DMS 273 treated with DMSO at 0.1 percent for 48 hours (cell line): ENCODE measurements around the gene TOR1B.
A peak's percentile ranks its signal among the peaks of the same experiment; 100 is the strongest.
"Not testable (repeated sequence)": the region's sequence is repeated elsewhere in the genome, so short reads cannot be mapped to it uniquely, and the experiment has no call there.

Experiments used
- DNase-seq: peaks from one replicate; lab custom pipeline; 2025; lab: John Stamatoyannopoulos, UW

Gene TOR1B

DNA sequence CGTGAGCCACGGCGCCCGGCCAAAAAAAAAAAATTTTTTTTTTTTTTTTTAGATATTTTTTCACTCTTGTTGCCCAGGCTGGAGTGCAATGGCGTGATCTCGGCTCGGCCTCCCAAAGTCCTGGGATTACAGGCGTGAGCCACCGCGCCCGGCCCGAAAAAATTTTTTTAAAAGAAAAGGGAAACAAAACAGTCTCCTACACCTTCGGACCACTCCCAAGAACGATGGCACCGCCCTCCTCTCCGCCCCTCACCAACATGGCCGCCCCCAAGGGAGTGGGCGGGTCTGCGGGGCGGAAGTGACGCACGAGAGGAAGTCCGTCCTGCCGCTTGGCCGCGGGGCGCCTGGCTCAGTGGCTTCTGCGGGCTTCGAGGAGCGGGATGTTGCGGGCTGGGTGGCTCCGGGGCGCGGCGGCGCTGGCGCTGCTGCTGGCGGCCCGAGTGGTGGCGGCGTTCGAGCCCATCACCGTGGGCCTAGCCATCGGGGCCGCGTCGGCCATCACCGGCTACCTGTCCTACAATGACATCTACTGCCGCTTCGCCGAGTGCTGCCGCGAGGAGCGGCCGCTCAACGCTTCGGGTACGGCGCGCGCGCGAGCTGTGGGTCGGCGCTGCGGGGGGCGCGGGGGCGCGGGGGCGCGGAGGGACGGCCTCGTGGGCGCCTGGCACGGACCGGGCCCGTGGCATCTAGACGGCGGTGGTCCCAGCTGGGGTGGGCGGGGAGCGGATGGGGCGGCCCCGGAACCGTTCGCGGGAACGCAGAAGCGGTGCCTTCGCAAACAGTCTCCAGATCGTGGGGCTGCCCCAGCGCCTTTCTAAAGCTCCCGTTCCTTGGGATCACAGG, at the start of gene TOR1B:
TSS of gene TOR1B (plus strand) at position 352 of the 843 bp plus-strand sequence. CDS start at position 381, 29 bp downstream.
- DNase-seq, result peak; percentile 76

- DNase-seq, result no peak
Measured at GRCh38 chr9:129755151-129755550, 47.8 kb upstream of the TOR1B start.

DNA sequence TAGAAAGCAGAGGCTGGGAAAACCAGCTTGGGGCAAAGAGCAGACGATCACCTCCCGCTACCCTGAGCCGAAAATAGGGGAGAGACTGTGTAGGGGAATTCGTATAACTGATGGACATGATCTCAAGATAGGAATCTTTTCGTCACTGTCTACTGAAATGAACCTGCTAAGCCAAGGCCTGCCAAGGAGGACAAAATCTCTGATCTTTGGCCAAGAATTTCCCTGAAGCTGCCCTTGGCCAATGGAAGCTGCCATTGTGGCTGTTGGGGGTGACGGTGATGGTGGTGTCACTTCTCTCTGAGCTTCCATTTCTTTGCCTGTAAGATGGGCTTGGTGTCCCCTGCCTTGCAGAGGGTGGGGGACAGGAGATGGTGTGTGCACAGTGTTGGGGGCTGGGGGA, 46.8 kb upstream of the TOR1B start:
- no peak for DNase-seq

DNA sequence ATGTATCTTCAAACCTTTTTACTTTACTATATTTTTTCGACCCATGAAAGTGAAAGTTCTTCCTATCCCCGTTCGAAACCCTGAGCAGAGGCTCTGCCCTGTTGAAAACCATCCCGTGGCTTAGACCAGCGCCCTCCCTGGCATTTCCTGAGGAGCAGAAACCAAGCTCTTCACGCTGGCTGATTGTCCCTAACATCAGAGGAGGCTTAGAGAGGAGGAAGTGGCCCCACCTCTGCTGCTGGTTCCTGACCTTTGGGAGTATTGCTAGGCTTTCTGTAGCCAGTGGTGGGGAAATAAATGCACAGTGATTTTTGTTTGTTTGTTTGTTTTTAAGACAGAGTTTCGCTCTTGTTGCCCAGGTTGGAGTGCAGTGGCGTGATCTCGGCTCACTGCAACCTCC, 45.9 kb upstream of the TOR1B start:
- DNase-seq, result no peak

DNA sequence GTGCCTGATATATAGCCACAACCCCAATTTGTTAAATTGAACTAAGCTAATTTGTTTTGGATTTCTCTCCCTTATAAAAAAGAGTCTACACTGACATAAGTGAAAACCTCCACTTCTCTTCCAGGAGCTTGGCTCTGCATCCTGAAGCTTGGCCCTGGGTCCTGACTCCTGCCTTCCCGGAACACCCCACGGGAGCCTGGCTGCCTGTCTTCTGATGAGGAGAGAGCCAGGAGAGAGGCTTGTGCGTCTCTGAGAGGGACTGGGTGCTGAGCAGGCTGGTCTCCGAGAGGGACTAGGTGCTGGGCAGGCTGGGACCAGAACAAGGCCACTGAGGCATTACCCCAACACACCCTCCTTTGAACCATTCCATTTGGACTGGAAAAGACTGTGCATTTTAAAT, 43.7 kb upstream of the TOR1B start:
- no peak for DNase-seq

- DNase-seq, result no peak
Measured at GRCh38 chr9:129759804-129760502, 43.0 kb upstream of the TOR1B start.

GRCh38 chr9:129760784-129761183, 42.2 kb upstream of the TOR1B start:
- not testable (repeated sequence) for DNase-seq

- no peak for DNase-seq
Measured at GRCh38 chr9:129761293-129761900, 41.6 kb upstream of the TOR1B start.

DNA sequence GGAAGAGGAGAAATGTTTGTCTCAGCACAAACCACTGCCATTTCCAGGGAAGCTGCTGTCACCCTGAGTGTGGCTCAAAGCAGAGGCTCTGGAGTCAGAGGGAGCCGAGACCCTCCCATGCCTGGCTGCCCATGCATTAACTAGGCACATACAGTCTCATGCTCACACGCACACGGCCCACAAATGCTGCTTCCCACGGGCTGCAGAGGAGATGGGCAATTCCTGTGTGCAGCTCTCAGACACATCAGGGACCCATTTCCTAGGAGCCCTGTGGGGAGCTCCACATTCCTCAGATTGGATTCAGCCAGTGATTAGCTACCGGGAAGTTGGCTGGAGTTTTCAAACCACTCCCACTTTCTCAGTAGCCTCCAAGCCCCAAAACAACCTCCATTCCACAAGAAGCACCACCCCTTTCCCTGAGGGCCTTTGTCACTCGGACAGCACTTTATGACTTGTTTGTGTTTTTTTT, 41.0 kb upstream of the TOR1B start:
- no peak for DNase-seq

GRCh38 chr9:129762370-129762984, 40.5 kb upstream of the TOR1B start:
- DNase-seq, result not testable (repeated sequence)

DNA sequence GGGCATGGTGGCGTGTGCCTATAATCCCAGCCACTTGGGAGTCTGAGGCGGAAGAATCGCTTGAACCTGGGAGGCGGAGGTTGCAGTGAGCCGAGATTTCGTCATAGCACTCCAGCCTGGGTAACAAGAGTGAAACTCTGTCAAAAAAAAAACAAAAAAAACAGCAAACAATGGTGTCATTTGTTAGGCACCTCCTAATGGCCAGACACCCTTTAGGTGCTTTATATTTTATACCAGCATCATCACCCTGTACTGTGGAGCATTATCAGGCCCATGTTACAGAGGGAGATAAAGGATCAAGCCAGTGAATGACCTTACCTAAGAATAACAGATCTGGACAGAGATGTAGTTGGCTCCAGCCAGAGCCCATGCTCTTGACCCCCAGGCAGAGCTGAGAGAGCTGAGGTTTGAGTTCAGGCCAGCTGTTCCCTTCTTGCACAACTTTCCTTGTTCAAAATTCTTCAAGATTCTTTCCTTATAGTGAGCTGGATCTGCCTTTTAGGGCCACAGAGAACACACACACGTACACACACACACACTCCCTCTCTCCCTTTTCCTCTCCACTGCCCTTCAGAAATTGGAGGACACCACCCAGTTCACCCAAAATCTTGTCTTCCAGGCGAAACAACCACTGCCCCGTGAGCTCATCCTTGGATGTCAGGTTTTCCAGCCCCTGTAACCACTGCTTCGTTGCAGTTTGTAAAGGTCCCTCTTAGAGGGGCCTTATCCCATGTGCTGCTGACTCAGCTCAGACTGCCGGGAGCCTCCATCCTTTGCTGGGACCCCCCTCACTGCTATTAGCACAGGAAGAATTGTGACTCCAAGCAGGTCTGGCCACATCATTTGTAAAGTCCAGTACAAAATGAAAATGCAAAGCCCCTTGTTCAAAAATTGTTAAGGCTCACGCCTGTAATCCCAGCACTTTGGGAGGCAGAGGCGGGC, 39.7 kb upstream of the TOR1B start:
- DNase-seq, result no peak

GRCh38 chr9:129765764-129766317, 37.1 kb upstream of the TOR1B start:
- no peak for DNase-seq

DNA sequence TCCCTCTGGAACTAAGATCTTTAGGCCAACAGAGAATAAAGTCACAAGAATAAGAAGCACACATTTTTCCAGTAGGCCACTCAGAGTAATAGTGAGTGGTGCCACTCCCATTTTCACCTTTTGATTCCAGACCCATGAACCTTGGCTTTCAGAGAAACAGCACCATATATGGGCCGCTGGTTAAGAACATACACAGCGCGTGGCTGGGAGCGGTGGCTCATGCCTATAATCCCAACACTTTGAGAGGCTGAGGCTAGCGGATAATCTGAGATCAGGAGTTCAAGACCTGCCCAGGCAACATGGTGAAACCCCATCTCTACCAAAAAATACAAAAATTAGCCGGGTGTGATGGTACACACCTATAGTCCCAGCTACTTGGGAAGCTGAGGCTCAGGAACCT, 34.5 kb upstream of the TOR1B start:
- DNase-seq, result no peak

GRCh38 chr9:129769669-129770068, 33.3 kb upstream of the TOR1B start:
- DNase-seq, result no peak

DNA sequence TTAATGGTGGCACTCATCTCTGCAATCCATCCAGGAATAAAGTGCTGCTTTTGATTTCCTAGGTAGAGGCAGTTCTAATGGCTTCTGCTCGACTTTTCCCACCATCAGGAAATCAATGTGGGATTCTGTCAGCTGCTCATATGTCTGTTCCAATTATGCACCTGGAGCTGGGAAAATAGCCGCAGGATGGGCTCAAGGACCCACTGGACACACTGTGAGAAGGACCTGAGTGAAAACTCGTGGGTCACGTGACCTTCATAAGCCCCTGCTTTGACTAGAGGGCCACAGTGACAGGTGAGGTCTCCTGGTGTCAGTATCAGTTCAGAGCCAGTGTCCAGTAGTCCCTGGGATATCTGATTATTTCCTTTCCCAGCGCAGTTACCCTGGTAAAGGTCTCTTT, 32.2 kb upstream of the TOR1B start:
- no peak for DNase-seq

GRCh38 chr9:129773262-129774048, 29.5 kb upstream of the TOR1B start:
- DNase-seq, result no peak

- no peak for DNase-seq
Measured at GRCh38 chr9:129774791-129775447, 28.1 kb upstream of the TOR1B start.

GRCh38 chr9:129775448-129775798, 27.6 kb upstream of the TOR1B start:
- DNase-seq, result no peak

DNA sequence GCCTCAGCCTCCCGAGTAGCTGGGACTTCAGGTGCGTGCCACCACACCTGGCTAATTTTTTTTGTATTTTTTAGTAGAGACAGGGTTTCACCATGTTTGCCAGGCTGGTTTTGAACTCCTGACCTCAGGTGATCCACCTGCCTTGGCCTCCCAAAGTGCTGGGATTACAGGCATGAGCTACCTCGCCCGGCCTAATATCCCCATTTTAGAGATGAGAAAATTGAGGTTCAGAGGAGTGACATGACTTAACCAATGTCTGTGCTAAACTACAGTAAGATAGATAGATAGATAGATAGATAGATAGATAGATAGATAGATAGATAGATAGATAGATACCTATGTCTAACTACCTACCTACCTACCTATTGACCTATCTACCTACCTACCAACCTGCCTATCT, 26.9 kb upstream of the TOR1B start:
- not testable (repeated sequence) for DNase-seq

- no peak for DNase-seq
Measured at GRCh38 chr9:129776566-129776937, 26.4 kb upstream of the TOR1B start.
